ENCODE data around the gene EID3.

- no peak for TF ChIP-seq POLR2A (IDR thresholded peaks at IDR 0.05; ENCODE audit: low read length)
- TF ChIP-seq GATA1 (IDR thresholded peaks at IDR 0.05; ENCODE audit: low read depth, low read length): no peak
These were observed 20.4 kb downstream of the EID3 start for GRCh38 chr12:104323899-104324298.

All from erythroblast (primary cell).